ENCODE results near the gene CAB39L.
"Not testable (repeated sequence)": the region's sequence is repeated elsewhere in the genome, so short reads cannot be mapped to it uniquely, and the experiment has no call there.

Gene CAB39L

DNA sequence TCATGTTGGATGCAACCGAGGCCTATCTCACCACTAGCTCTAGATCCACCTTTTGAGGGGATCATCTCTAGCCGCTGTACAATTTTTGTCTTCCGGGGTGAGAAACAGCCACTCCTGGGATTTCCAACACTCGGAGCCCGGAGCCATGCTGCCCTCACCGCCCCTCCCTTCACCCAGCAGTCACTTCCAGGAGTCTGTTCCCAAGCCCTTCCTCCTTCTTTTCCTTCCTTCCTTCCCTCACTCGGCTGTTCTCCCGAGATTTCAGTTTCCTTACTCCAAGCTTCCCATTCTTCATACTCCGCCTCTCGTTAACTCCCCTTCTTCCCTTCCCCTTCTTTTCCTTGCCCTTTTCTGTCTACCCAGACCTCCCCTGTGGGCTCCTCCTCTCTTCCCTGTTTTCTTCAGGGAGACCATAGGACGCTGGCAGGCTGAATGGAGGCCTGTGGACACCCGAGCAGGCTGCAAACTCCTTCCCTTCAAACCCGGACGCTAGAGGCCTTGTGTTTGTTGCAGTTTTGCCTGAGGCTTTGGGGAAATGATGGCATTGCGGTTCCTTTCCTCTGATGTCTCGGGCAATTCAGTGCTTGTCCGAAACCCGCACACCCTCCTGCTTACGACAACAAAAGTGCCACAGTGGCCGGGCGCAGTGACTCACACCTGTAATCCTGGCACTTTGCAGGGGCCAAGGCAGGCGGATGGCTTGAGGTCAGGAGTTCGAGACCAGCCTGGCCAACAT lies 96.0 kb downstream of the CAB39L start:
- DNase-seq (ENCODE audit: low read depth) = no peak

DNA sequence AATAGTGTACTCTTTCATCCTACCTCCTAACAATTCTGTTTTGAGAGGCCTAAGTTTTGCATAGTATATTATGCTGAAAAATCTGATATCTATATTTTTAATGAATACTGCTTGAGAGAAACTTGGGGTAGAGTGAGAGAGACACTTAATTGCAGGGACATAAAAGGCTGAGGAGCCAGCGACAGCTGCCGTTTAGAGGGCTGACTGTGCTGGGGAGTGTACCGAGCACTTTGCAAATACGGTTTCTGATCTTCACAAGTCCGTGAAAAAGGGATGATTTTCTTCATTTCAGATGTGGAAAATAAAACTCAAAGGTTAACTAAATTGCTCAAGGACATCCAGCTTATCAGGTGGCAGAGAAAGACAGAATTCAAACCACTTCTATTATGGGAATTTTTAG lies 97.4 kb downstream of the CAB39L start:
- no peak for DNase-seq (ENCODE audit: low read depth)

DNA sequence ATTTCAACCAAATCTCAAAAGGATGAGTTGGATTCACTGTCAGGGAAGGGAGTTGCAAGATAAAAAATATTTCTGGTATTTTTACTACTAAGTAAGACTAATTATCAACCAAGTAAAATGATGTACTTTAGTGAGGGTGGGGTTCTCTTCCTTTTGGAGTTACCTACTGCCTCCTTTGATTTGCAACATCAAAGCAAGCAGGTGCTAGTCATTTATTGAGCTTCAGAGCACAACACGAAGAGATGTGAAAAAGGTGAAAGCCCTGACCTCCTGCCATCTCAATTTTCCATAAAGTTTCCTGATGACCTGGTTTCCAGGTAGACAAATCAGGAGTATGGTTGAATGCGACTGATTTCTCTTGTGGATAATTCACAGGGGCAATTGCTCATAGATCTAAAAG lies 100.1 kb downstream of the CAB39L start:
- DNase-seq (ENCODE audit: low read depth) = no peak

DNA sequence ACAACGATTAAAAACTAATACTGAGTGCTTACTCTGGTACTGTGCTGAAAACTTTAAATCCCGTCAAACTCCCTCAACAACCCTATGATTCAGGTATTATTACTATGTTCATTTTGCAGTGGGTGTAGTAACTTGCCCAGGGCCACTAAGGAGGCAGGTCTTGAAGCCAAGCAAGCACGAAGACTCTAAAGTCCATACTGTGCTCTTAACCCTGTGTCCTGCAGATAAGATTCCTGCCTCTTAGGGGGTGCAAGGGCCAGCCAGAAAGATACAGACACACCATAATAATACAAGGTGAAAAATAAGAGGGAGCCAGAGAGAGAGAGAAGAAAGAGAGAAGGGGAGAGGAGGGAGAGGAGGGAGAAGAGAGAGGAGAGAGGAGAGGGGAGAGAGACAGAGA lies 100.6 kb downstream of the CAB39L start:
- no peak for DNase-seq (ENCODE audit: low read depth)

DNA sequence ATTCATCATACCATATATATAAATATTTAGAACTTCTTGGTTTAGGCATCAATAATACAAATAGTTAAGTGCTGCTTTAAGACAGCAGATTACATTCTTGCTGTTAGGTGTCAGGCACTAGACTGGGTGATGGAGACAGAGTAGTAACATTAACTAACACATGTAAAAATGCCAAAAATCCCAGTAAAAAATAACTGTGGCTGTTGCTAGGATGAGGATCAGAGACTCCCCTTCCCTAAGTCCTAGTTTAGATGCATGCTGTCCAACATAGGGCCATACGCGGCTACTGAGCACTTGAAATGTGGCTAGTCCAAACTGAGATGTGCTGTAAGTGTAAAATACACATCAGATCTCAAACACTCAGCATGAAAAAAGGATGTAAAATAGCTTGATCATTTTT lies 101.4 kb downstream of the CAB39L start:
- no peak for DNase-seq (ENCODE audit: low read depth)

DNA sequence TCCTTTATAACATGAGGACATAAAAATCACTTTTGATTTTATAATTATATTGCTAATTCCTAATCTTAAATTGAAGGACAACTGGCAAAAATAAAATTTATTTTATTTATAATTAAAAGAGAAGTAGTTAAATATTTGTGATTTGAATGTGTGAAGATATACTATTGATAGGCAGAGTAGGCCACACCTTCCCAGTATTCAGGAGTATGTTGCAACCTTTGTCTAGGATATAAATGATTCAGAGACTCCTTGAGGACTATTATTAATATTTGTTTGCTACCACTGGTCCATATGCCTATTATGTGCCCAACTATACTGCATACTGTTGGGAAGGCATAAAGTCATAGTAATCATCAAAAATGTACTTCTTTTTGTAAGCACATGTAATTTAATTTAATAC lies 101.9 kb downstream of the CAB39L start:
- no peak for DNase-seq (ENCODE audit: low read depth)

DNA sequence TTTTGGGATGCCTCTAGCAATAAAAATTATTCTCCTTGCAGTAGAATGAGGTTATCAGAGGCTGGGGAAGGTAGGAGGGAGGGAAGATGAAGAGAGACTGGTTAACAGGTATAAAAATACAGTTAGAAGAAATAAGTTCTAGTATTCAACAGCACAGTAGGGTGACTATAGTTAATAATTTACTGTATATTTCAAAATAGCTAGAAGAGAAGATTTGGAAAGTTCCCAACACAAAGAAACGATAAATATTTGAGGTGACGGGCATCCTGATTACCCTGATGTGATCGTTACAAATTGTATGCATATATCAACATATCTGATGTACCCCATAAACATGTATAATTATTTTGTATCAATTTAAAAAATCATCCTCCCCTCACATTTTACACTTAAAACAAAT lies 102.3 kb downstream of the CAB39L start:
- no peak for DNase-seq (ENCODE audit: low read depth)

DNA sequence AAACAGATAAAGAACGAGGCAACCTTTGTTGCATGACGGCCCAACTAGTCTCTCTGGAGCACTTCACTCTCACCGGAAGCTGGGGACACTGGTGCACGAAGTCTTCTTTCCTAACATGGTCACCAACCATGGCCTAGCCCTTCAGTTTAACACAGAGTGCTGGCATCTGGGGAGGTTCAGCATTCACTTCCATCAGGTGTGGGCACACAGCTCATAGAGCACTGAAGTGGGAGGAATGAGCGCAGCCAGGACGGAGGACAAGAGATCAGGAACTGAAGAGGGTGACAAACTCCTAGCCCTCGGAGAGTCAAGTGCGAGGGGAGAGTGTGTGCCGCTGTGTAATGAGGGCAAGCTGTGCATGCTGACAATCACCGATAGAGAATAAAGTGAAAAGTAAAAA lies 103.7 kb downstream of the CAB39L start:
- no peak for DNase-seq (ENCODE audit: low read depth)

DNA sequence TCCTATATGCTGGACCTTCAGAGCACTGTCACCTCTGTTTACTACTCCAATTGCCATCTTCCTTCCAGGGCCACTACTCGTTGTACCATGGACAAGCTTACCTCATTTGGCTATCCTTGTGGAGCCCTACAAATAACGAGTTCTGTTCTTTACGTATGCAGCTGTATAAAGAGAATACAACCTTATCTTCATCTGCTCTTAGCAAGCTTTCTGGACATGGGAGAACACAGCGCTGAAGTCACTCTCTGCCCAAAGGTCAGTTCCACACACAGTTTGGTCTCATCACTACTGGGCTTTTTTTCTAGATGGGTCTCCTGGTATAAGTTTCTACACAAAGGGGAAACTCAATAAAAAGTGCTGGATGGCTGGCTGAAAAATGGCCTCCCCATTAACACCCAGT lies 107.2 kb downstream of the CAB39L start:
- no peak for DNase-seq (ENCODE audit: low read depth)

DNA sequence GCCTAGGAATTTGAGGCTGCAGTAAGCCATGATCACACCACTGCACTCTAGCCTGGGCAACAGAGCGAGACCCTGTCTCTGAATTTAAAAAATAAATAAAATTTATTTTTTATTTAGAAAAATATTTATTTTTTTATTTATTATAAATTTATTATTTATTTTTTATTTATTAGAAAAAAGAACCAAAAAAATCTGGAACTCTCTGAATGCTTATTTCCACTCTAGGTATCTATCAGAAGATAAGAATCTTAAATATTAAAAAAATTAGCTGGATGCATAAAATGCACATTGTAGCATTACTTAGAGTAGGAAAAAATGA lies 113.4 kb downstream of the CAB39L start:
- no peak for DNase-seq (ENCODE audit: low read depth)

DNA sequence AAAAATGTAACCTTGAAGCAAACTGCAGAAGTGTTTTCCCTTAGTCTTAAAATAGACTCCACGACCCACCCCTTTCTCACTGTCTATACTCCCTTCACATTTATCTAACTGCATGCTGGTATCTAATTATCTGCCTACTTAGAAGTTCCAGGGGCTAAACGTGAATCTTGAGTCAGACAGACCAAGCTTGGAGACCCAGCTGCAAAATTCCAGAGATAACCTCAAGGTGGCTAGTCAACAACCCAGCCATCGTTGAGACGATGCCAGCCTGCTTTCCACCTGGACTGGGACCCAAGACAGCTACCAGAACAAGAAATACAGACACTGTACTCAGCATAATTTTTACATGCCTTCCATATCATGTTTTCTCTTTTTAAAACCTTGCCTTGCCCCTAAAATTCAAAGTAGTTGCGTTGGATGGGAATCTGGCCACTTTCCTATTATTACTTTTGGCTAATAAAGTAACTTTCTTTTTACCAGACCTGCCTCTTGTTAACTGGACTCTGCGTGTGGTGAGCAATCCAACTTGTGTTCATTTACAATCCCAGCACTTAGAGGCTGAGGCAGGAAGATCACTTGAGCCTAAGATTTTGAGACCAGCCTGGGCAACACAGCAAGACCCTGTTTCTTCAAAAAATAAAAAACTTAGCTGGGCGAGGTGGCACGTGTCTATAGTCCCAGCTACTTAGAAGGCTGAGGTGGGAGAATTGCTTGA lies 113.9 kb downstream of the CAB39L start:
- no peak for DNase-seq (ENCODE audit: low read depth)

DNA sequence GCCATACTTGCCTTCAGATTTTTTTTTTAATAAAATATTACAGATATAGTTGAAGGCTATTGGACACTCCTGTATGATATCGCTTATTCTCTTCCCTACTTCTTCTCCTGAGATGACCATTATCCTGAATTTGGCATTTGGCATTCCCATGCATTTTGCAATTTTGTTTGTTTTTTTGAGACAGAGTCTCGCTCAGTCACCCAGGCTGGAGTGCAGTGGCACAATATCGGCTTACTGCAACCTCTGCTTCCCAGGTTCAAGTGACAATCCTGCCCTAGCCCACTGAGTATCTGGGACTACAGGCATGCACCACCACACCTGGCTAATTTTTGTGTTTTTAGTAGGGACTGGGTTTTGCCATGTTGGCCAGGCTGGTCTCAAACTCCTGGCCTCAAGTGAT lies 116.7 kb downstream of the CAB39L start:
- DNase-seq (ENCODE audit: low read depth) = not testable (repeated sequence)

DNA sequence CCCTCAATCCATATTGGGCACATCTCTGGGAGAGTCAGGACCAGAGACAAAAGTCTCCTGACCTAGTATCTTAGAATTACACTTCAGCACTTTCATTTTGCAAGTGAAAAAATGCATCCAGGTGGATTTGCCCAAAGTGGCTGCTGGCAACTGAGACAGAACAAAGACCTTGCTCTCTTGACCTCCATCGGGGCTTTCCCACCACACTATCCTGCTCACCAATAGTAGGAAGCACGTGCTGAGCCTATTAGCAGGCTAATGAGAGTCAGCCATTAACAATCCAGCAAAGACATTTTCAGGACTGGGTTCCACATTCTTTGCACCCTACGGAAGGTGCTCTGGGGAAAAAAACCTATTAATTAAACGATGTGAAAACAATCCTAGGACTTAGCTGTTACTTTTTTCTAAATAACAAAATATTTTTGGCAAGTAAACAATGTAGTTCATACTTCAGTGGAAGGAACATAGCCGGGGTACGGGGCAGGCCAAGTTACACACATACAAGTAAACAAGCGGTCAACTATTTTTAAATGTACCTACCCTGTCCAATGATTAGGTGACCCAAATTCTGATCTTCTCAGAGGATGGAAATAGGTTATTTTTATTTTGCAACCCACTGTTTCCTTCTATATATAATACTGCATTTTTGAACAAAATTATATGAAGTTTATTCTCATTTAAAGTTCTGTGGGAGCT lies 117.5 kb downstream of the CAB39L start:
- DNase-seq (ENCODE audit: low read depth) = no peak

DNA sequence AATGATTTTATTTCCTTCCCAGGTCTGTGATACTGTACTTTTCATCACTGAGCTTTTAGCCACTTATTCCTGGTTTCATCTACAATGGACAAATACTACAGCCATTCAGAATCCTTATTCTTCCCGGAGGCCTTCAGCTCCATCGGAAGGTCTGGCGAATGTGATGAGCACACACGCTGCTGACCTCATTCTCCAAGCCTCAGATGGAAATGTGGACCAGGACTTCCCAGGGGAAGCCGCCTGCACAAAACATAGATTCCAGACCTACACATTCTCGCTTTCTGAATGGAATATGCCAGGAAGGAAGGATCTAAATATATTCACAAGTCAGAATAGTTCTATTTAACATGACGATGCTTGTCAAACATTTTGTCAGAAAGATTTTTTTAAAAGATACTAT lies 120.5 kb downstream of the CAB39L start:
- no peak for DNase-seq (ENCODE audit: low read depth)

DNA sequence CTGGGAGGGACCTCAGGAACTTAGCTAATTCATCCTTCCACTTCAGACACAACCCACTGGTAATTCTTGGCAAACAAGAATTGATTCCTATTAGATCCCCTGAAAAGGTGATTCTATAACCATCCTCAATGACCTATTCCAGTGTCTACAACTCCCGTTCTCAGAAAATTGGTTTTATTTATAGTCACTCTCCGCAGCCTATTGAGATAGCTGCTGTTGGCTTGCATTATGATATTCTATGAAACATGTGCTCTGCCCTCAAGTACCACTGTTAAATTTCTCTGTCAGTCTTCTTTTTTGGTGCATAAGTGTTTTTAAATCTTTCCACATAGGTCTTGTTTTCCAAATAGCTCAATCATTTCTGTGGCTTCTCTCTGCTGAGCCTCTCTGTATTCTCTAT lies 121.2 kb downstream of the CAB39L start:
- DNase-seq (ENCODE audit: low read depth) = no peak

DNA sequence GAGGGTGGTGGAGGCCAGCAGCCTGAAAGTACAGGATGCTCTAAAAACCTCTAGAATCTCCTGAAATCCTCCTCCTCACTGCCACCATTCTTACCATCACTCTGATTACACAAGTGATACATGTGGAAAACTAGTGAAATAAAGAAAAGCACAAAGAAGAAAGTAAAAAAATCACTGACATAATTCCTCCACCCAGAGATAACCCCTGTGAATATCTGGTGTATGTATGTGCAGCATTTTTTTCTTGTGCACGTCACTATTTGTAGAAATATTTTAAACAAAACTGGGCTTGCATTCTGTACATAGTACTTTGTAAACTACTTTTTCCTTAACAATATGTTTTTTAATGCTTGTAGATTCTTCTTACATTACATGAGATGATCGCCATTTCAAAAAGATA lies 122.9 kb downstream of the CAB39L start:
- no peak for DNase-seq (ENCODE audit: low read depth)

DNA sequence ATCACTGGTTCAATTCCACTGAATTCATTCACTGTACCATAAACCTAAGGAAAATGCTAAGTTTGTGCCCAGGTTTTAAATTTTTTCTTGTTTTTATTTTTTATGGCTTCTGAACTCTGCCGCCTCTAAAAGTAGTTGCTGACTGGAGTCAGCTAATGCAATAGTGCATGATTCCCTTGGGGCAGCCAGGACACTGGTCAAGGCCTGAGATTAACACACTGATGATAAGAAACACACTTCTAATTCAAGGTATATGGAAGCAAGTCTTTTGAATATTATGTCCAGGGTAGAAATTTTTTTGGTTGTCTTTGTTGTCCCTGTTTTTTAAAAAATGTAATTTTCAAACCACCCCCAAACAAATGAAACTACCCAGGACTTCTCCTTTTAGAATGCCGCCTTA lies 123.9 kb downstream of the CAB39L start:
- DNase-seq (ENCODE audit: low read depth) = no peak

DNA sequence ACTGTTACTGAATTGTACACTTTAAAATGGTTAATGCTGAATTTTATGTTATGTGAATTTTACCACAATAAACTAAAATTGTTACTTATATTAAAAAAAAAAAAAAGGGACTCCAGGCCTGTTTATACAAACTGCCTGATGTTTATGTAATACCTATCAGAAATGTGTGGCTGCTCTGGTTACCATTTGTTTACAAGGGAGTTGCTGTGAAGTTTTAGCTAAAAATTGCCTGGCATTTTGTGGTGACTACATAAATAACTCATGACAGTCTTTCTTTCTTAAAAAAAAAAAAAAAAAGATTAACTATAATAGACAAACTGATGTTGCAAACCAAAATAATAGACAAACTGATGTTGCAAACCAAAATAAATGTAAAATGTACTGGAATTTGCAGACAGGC lies 124.3 kb downstream of the CAB39L start:
- DNase-seq (ENCODE audit: low read depth) = no peak

DNA sequence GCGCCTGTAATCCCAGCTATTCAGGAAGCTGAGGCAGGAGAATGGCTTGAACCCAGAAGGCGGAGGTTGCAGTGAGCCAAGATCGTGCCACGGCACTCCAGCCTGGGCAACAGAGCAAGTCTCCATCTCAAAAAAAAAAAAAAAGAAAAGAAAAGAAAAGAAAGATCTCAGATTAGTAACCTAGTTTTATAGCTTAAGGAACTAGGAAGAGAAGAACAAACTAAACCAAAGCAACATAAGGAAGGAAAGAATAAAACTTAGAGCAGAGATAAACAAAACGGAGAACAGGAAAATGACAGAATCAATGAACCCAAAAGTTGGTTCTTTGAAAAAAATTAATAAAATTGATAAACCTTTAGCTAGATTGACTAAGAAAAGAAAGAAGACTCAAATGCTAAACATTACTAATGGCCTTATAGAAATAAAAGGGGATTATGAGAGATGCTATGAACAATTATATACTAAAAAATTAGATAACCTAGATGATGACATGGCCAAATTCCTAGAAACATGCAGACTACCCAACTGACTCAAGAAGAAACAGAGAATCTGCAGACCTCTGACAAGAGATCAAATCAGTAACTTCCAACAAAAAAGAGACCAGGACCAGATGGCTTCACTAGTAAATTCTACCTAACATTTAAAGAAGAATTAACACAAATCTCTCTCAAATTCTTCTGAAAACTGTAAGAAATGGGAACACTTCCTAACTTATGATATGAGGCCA lies 127.9 kb downstream of the CAB39L start:
- DNase-seq (ENCODE audit: low read depth) = no peak

DNA sequence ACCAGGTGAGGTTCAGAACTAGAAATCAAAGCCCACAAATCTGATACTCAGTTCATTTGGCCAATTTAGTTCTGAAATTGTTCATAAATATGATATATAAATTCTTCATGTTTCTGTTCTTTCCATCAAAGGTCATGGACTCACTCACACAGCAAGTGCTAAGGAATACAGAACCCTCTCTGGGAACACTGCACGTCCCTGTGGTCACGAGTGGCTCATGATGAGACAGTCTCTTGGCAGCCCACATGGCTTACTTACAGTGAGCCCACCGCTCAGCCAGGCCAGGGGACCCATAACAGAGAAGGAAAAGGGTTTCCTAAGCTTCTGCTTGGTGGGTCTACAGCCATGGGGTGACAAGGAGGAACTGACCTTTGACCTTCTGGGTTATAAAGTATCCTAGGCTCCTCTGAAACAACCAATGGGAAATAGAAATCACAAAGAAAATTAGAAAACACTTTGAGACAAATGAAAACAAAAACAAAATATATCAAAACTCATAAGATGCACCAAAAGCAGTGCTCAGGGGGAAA lies 128.8 kb downstream of the CAB39L start:
- DNase-seq (ENCODE audit: low read depth) = no peak

DNA sequence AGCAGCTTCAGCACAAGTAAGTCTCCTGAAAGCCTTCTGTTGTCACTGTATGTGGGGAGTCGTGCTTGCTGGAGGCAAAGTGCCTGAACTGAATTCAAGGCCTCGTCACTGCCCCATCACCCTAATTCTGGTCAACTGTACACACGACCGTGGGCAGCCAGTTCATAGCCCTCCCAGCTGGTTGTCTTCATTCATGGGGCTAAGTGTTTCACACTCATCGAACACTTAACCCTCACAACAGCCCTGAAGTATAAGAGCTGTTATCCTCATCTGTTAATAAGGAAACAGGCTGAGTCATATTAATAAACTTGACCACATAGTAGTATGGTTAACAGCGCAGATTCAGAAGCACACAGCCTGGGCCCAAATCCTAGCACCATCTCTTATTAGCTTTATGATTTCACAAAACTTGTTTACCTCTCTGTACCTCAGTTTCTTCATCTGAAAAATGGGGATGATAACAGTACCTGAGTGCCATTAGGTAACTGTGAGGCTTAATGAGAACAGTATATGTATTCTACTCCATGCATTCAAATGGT lies 129.5 kb downstream of the CAB39L start:
- DNase-seq (ENCODE audit: low read depth) = no peak

DNA sequence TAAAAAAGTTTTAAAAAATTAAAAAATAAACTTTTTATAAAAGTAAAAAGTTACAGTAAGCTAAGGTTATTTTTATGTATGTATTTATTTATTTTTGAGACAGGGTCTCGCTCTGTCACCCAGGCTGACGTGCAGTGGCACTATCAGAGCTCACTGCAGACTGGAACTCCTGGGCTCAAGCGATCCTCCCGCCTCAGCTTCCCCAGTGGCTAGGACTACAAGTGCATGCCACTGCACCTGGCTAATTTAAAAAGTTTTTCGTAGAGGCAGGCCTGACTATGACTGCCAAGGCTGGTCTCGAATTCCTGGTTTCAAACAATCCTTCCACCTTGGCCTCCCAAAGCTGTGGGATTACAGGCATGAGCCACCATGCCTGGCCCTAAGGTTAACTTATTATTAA lies 132.0 kb downstream of the CAB39L start:
- no peak for DNase-seq (ENCODE audit: low read depth)

Data from T follicular helper cell (primary cell).